SH-SY5Y (cell line): Measurements from ENCODE around the gene TGFBR3.

Experiments used
- GATA2 ChIP-seq: IDR thresholded peaks from 2 replicates; pipeline ENCODE4 v1.6.1; 2011; ENCODE audit warnings: mild to moderate bottlenecking, low read depth, low read length
- GATA3 ChIP-seq: IDR thresholded peaks from 2 replicates; pipeline ENCODE4 v1.6.1; 2011; ENCODE audit warnings: low read depth, mild to moderate bottlenecking, low read length, moderate library complexity

TGFBR3 gene

GRCh38 chr1:91806181-91806768 is 79.7 kb downstream of the TGFBR3 start:
- no peak for TF ChIP-seq GATA3
- no peak for TF ChIP-seq GATA2

GRCh38 chr1:91805311-91805801 is 80.6 kb downstream of the TGFBR3 start:
- TF ChIP-seq GATA2, result no peak
- TF ChIP-seq GATA3, result no peak

GRCh38 chr1:91804546-91805023 is 81.4 kb downstream of the TGFBR3 start:
- TF ChIP-seq GATA2 (no peak), GATA3 (no peak)

- TF ChIP-seq GATA2 (no peak), GATA3 (no peak)
These were observed 82.0 kb downstream of the TGFBR3 start for GRCh38 chr1:91803847-91804545.

- TF ChIP-seq GATA3 (no peak), GATA2 (no peak)
These were observed 82.8 kb downstream of the TGFBR3 start for GRCh38 chr1:91803123-91803522.

- TF ChIP-seq GATA2, result no peak
- no peak for TF ChIP-seq GATA3
These were observed 84.3 kb downstream of the TGFBR3 start for GRCh38 chr1:91801496-91802115.

GRCh38 chr1:91799863-91800262 is 86.1 kb downstream of the TGFBR3 start:
- TF ChIP-seq GATA3, result no peak
- TF ChIP-seq GATA2, result no peak

GRCh38 chr1:91799159-91799558 is 86.8 kb downstream of the TGFBR3 start:
- TF ChIP-seq GATA3 (no peak), GATA2 (no peak)

GRCh38 chr1:91798740-91799139 is 87.2 kb downstream of the TGFBR3 start:
- TF ChIP-seq GATA3 (no peak), GATA2 (no peak)

- no peak for TF ChIP-seq GATA3
- TF ChIP-seq GATA2, result no peak
These were observed 87.7 kb downstream of the TGFBR3 start for GRCh38 chr1:91798241-91798648.

- no peak for TF ChIP-seq GATA2
- TF ChIP-seq GATA3, result no peak
These were observed 88.8 kb downstream of the TGFBR3 start for GRCh38 chr1:91797164-91797563.

GRCh38 chr1:91796390-91796654 is 89.6 kb downstream of the TGFBR3 start:
- TF ChIP-seq GATA3, result no peak
- no peak for TF ChIP-seq GATA2

- TF ChIP-seq GATA2 (no peak), GATA3 (no peak)
These were observed 90.2 kb downstream of the TGFBR3 start for GRCh38 chr1:91795591-91796389.

- no peak for TF ChIP-seq GATA3
- TF ChIP-seq GATA2, result no peak
These were observed 92.1 kb downstream of the TGFBR3 start for GRCh38 chr1:91793877-91794276.
